ENCODE measurements around the gene SPRR1A.

Gene SPRR1A

DNA sequence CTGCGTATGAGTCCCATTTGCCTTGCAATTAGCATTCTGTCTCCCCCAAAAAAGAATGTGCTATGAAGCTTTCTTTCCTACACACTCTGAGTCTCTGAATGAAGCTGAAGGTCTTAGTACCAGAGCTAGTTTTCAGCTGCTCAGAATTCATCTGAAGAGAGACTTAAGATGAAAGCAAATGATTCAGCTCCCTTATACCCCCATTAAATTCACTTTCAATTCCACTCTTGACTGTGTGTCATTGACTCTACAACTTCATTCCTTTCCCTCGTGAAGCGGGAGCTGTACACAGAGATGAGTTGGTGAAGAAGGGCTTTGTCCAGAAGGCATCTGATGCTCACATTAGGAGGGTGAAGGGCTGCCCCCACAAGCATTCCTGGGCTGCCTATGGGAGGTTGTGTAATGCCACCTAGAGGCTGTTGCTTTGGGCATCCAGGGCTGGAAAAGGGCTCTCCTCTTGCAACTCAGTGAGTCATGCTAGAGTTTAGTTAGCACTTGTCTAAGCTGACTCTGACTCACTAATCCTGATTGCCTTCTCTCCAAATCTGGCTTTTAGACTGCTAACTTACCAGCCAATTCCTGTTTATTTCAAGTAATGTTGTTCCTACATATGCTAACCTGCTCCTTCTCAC, 48.9 kb downstream of the SPRR1A start:
- no peak for DNase-seq

DNA sequence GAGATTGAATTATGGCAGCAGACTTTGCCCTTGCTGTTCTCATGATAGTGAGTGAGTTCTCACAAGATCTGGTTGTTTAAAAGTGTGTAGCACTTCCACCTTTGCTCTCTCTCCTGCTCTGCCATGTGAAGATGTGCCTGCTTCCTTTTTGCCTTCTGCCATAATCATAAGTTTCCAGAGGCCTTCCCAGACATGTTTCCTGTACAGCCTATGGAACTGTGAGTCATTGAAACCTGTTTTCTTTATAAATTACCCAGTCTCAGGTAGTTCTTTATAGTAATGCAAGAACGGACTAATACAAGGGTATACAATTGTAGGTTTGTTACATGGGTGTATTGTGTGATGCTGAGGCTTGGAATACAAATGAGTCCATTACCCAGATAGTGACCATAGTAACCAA, 51.3 kb downstream of the SPRR1A start:
- DNase-seq, result no peak

All from activated CD4-positive, alpha-beta T cell treated with anti-CD3 and anti-CD28 coated beads, Interleukin-2, amount 50 U/mL, for 48 hours (primary cell).